ENCODE data around the gene CWH43. TPM values are rescaled to one million over a fixed set of nuclear protein-coding genes. Genes with fewer than 3 reads are reported as not detected.

The CWH43 gene
- total and polyA plus RNA-seq, 11 donors: not detected

GRCh38 chr4:49032440-49033161 is 46.5 kb downstream of the CWH43 start:
- Histone ChIP-seq H3K36me3 (no peaks in the 10 kb centered on the region), H3K27ac (no peak overlapping the region), H3K4me1 (no peaks in the 10 kb centered on the region), H3K4me3 (no peak overlapping the region), H3K9me3 (no peaks in the 10 kb centered on the region), H3K27me3 (peaks cover 0 to 6% (median 0%) of the 10 kb centered on the region in 9 donors)
- WGBS, 4 donors: 30 to 35% (median 32%) methylated on average over 11 of the region's 11 CpGs
- intact Hi-C loops (cut with DNase I): no loop called here
- DNase-seq: no peak
- TF ChIP-seq CTCF (IDR thresholded peaks at IDR 0.05): peak; percentile 31 to 66 (median 46)
- no peak for TF ChIP-seq POLR2A (IDR thresholded peaks at IDR 0.05)
- no peak for ATAC-seq

- H3K27ac ChIP-seq: no peak overlapping the region
- H3K27me3 ChIP-seq: peaks cover 0 to 6% (median 0%) of the 10 kb centered on the region in 9 donors
- intact Hi-C loops (cut with DNase I): no loop called here
- H3K9me3 ChIP-seq: no peaks in the 10 kb centered on the region
- TF ChIP-seq POLR2A (IDR thresholded peaks at IDR 0.05) (no peak), CTCF (IDR thresholded peaks at IDR 0.05) (no peak)
- no peaks in the 10 kb centered on the region for H3K36me3 ChIP-seq
- no peak overlapping the region for H3K4me3 ChIP-seq
- ATAC-seq: no peak
- H3K4me1 ChIP-seq: no peaks in the 10 kb centered on the region
- no peak for DNase-seq
- WGBS, 4 donors: 26 to 60% (median 41%) methylated on average over 3 of the region's 3 CpGs
Observed at GRCh38 chr4:49036528-49036927, 50.5 kb downstream of the CWH43 start.

- Histone ChIP-seq H3K4me3 (no peak overlapping the region), H3K27ac (no peak overlapping the region), H3K27me3 (no peaks in the 10 kb centered on the region), H3K4me1 (no peaks in the 10 kb centered on the region), H3K36me3 (no peaks in the 10 kb centered on the region), H3K9me3 (no peaks in the 10 kb centered on the region)
- no peak for DNase-seq
- intact Hi-C loops (cut with DNase I): no loop called here
- no peak for ATAC-seq
- TF ChIP-seq CTCF (IDR thresholded peaks at IDR 0.05): no peak
- no peak for TF ChIP-seq POLR2A (IDR thresholded peaks at IDR 0.05)
- 53 to 61% (median 56%) methylated on average over 3 of the region's 3 CpGs for WGBS, 4 donors
Observed at GRCh38 chr4:49044270-49044669, 58.2 kb downstream of the CWH43 start.

- Histone ChIP-seq H3K4me1 (no peaks in the 10 kb centered on the region), H3K27ac (no peak overlapping the region), H3K4me3 (no peak overlapping the region), H3K27me3 (peaks cover 0 to 4% (median 0%) of the 10 kb centered on the region in 9 donors), H3K9me3 (peaks cover 0 to 45% (median 22%) of the 10 kb centered on the region in 12 donors), H3K36me3 (no peaks in the 10 kb centered on the region)
- DNase-seq: no peak
- TF ChIP-seq CTCF (IDR thresholded peaks at IDR 0.05) (no peak), POLR2A (IDR thresholded peaks at IDR 0.05) (no peak)
- intact Hi-C loops (cut with DNase I): no loop called here
- no peak for ATAC-seq
Observed at GRCh38 chr4:49058306-49058705, 72.2 kb downstream of the CWH43 start.
